ENCODE measurements around the gene RBM23. TPM values are rescaled to one million over a fixed set of nuclear protein-coding genes. Genes with fewer than 3 reads are reported as not detected.

RBM23 gene
- total RNA-seq, 2 experiments from 2014 or later: 77.1 to 81.2 TPM

DNA sequence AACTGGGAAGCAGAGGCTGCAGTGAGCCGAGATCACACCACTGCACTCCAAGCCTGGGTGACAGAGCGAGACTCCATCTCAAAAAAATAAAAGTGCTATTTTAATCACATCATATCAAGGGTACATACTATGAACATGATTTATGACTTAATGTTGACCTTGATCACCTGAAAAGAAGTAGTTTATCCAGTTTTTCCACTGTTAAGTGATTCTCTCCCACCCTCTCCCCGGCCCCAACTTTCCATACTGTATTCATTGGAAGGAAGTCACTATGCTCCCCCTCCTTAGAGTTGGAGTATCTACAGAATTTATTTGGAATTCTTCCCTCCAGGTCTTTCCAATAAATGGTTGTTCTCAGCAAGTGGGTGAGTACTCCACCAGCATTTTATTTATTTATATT, 13.2 kb upstream of the RBM23 start:
- ChIA-PET CTCF (interaction anchor here (1.1 kb wide), 1 partner anchor 55 kb away, joined by 4 read pairs; no protein-coding TSS in a partner anchor), POLR2A (no interaction called here)
- Mint-ChIP-seq H3K9me3 (ENCODE audit: insufficient read depth) (no peaks in the 10 kb centered on the region), H3K27me3 (ENCODE audit: low read depth) (no peaks in the 10 kb centered on the region), H3K4me3 (no peak overlapping the region), H3K4me1 (ENCODE audit: low read depth) (peaks cover 14% of the 10 kb centered on the region), H3K36me3 (ENCODE audit: low read depth) (peaks cover 14% of the 10 kb centered on the region), H3K27ac (no peak overlapping the region)
- DNase-seq (no peak), ATAC-seq (no peak)

DNA sequence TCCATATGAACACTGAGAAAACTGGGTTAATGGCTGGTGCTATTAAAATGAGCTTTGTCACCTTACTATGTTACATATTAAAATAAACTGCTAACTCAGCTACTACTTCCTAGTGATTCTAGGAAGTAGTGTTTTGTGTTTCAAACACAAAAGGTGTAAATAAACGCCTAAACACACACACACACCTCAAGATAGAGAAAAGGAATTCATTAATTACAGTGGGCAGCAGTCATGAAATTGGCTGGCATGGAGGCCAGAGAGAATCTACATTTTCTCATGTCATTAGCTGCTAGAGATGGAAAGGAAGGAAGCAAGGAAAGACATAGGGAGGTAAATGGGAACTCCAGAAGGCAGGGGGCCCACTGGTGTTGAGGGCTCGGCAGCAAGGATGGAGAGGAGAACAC, 11.0 kb upstream of the RBM23 start:
- no peak for DNase-seq
- CTCF ChIA-PET: interaction anchor here (0.7 to 3.9 kb wide), 51 partner anchors 9 to 1493 kb away, joined by 3 to 84 read pairs (median 5); partner anchors contain the start of genes ACIN1, AJUBA, C14orf119 and CDH24
- no peak for ATAC-seq
- H3K27ac Mint-ChIP-seq: no peak overlapping the region
- peaks cover 27% of the 10 kb centered on the region for H3K36me3 Mint-ChIP-seq (ENCODE audit: low read depth)
- peaks cover 27% of the 10 kb centered on the region for H3K4me1 Mint-ChIP-seq (ENCODE audit: low read depth)
- H3K27me3 Mint-ChIP-seq (ENCODE audit: low read depth): no peaks in the 10 kb centered on the region
- no peaks in the 10 kb centered on the region for H3K9me3 Mint-ChIP-seq (ENCODE audit: insufficient read depth)
- H3K4me3 Mint-ChIP-seq: no peak overlapping the region
- POLR2A ChIA-PET: interaction anchor here (0.8 to 3.9 kb wide), 6 partner anchors 11 to 373 kb away, joined by 3 to 30 read pairs (median 8); partner anchors contain the start of genes HAUS4, LRP10, OXA1L and RBM23

DNA sequence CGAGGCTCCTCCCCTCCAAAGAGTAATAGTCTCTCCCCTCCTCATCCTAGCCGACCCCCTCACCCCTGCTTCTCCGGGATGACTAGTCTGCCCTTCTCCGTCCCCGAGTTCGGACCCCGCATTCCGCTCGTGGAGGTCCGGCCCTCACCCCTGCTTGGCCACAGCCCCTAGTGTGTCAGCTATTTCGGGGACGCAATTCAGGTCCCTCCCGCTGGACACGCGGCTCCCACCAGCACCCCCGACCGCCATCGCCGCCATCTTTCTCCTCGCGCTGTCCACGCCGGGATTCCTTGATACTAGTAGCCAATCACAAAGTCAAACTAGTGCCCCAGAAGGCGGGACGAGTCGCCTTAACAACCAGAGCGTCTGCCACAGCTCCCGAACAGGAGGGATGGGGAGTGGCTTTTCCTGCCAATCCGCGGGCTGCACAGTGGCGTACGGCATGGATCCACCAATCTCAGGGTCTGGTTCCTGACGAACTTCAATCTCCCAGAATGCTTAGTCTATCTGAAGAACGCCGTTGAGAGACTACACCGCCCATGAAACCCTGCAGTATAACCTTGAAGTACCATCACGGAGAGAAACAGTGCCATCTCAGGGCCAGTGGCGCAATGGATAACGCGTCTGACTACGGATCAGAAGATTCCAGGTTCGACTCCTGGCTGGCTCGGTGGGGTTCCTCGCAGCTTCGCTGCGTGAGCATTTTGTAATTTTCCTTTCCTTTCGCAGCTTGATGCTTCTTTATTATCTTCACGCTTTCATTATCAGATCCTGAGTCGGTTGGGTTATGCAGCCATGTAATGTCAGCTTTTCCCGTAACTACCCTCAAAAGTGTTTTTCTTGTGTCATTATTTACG, 10.4 kb upstream of the RBM23 start, which contains the start of gene PRMT5:
Gene PRMT5, minus strand, starts transcription at position 273 of the 857 bp plus-strand sequence. Its CDS starts 15 bp downstream, at position 258.
- ATAC-seq: peak; percentile 98
- peak; percentile 98 for DNase-seq
- CTCF ChIA-PET: interaction anchor here (0.6 to 3.9 kb wide), 52 partner anchors 9 to 1492 kb away, joined by 3 to 84 read pairs (median 5); partner anchors contain the start of genes ACIN1, AJUBA, C14orf119 and CDH24
- Mint-ChIP-seq H3K27me3 (ENCODE audit: low read depth) (no peaks in the 10 kb centered on the region), H3K4me1 (ENCODE audit: low read depth) (peaks cover 27% of the 10 kb centered on the region), H3K9me3 (ENCODE audit: insufficient read depth) (no peaks in the 10 kb centered on the region), H3K36me3 (ENCODE audit: low read depth) (peaks cover 33% of the 10 kb centered on the region), H3K4me3 (no peak within 1 kb of the TSS), H3K27ac (no peak within 1 kb of the TSS)
- POLR2A ChIA-PET: interaction anchor here (0.6 to 3.9 kb wide), 11 partner anchors 10 to 1562 kb away, joined by 3 to 30 read pairs (median 3); partner anchors contain the start of genes HAUS4, LRP10, OXA1L and RBM23

DNA sequence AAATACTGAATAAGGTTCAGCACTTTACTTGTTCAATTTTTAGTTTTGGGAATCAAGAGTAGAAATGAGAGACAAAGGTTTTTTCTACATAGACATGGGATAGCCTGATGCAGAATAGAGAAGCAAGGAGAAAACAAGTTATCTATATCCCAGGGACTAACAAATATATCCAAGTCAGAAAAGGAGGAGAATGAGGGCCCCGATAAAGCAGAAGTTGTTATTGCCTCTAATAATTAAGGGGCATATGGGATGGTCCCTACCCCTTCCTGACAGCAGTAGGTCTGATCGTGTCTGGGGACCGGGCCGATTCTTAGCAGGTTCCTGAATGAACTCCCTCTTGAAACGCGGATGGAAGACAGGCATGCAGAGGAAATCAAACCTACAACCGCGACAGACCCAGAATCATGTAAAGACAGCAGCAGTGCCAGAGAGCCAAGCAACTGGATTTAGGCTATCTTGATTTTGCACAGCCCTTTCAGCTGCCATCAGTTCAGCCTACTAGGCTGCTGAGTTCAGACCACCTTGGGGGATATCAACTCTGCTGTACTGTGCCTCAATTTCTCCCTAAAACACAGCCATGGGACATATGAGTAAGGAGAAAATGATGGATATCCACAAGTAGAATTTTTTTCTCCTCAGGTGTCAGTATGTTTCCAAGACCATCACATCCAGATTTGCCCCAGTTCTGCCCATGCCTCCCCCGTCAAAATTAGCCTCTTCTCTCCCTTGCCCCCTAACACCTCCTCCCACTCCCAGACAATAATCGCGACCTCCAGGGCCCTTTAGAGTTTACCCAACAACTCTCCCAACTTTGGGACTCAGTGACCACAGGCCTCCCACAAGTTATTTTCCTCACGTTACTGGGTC, 9.5 kb upstream of the RBM23 start:
- ATAC-seq (no peak), DNase-seq (peak; percentile 37)
- Mint-ChIP-seq H3K4me3 (no peak overlapping the region), H3K9me3 (ENCODE audit: insufficient read depth) (no peaks in the 10 kb centered on the region), H3K27ac (no peak overlapping the region), H3K4me1 (ENCODE audit: low read depth) (peaks cover 27% of the 10 kb centered on the region), H3K27me3 (ENCODE audit: low read depth) (no peaks in the 10 kb centered on the region), H3K36me3 (ENCODE audit: low read depth) (peaks cover 42% of the 10 kb centered on the region)
- ChIA-PET POLR2A (interaction anchor here (0.6 to 3.9 kb wide), 12 partner anchors 10 to 1562 kb away, joined by 3 to 30 read pairs (median 3); partner anchors contain the start of genes HAUS4, LRP10 and RBM23), CTCF (interaction anchor here (0.6 to 3.9 kb wide), 35 partner anchors 10 to 1017 kb away, joined by 3 to 84 read pairs (median 9); partner anchors contain the start of genes ACIN1, AJUBA, C14orf119 and CDH24)

DNA sequence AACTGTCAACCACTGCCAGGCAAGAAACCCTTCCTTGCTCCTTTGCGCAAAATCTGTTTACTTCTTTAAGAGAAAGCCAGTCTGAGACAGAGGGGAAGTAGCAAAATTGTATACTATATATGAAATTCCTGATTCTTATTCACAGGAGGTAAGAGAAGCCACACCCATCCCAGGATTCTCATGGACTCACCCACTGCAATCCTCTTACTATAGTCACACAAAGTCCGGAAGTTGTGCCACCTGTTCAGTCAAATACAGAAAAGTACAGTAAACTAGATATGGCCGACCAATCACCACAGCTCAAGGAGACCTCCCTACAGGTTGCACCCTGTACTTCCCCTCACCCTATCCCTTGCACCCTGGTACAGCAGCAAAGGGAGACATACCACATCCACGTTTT, 7.4 kb upstream of the RBM23 start:
- ATAC-seq: no peak
- no peak for DNase-seq
- Mint-ChIP-seq H3K9me3 (ENCODE audit: insufficient read depth) (no peaks in the 10 kb centered on the region), H3K27me3 (ENCODE audit: low read depth) (no peaks in the 10 kb centered on the region), H3K4me3 (no peak overlapping the region), H3K27ac (no peak overlapping the region), H3K4me1 (ENCODE audit: low read depth) (peaks cover 25% of the 10 kb centered on the region), H3K36me3 (ENCODE audit: low read depth) (peaks cover 47% of the 10 kb centered on the region)
- ChIA-PET CTCF (no interaction called here), POLR2A (no interaction called here)

DNA sequence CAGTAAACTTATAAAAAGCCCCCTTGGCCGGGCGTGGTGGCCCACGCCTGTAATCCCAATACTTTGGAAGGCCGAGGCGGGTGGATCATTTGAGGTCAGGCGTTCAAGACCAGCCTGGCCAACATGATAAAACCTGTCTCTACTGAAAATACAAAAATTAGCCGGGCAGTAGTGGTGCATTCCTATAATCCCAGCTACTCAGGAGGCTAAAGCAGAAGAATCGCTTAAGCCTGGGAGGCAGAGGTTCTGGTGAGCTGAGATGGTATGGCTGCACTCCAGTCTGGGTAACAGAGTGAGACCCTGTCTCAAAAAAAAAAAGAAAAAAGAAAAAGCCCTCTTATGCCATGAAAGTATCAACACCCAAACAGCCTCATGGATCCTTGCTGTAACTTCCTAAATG, 6.6 kb upstream of the RBM23 start:
- CTCF ChIA-PET: no interaction called here
- H3K36me3 Mint-ChIP-seq (ENCODE audit: low read depth): peaks cover 53% of the 10 kb centered on the region

DNA sequence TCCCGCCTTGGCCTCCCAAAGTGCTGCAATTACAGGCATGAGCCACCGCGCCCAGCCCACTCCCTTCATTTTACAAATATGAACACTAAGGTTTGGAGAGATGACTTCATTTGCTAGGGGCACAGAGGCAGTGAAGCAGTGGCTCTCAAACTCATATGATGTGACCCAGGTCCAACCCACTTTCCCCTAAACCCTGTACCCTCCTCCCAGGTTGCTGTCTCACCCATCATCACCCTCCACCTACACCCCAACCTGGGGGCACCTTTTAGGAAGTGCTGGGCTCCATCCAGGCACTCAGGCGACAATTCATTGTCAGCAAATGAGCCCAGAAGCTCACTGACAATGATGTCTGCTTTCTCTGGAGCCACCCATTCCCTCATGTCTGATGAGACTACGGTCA, 4.8 kb upstream of the RBM23 start:
- Mint-ChIP-seq H3K27ac (no peak overlapping the region), H3K9me3 (ENCODE audit: insufficient read depth) (no peaks in the 10 kb centered on the region), H3K36me3 (ENCODE audit: low read depth) (peaks cover 62% of the 10 kb centered on the region), H3K4me1 (ENCODE audit: low read depth) (peaks cover 37% of the 10 kb centered on the region), H3K4me3 (no peak overlapping the region), H3K27me3 (ENCODE audit: low read depth) (no peaks in the 10 kb centered on the region)
- ATAC-seq (no peak), DNase-seq (no peak)
- ChIA-PET CTCF (no interaction called here), POLR2A (no interaction called here)

More for the DNA sequence above, 6.6 kb upstream of the RBM23 start:
- POLR2A ChIA-PET: no interaction called here
- Mint-ChIP-seq H3K4me1 (ENCODE audit: low read depth) (peaks cover 25% of the 10 kb centered on the region), H3K27me3 (ENCODE audit: low read depth) (no peaks in the 10 kb centered on the region), H3K9me3 (ENCODE audit: insufficient read depth) (no peaks in the 10 kb centered on the region), H3K27ac (no peak overlapping the region), H3K4me3 (no peak overlapping the region)
- DNase-seq (no peak), ATAC-seq (no peak)

DNA sequence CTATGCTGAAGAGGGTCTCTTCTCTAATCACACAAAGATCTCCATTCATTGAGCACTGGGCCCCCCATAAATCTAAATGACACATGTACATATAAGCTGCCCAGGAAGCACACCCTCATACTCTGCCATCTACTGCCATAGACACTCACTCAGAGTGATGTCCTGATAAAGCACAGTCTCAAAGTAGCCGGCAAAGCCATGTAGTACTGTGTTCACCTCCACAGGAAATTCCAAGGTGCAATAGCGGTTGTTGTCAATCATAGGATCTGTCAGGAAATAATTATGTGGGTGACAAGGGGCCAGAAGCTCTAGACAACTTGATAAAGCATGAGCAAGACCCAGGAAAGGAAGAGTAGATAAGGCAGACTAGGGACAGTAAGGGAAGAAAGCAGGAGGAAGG, 3.3 kb upstream of the RBM23 start:
- DNase-seq (no peak), ATAC-seq (no peak)
- Mint-ChIP-seq H3K27ac (no peak overlapping the region), H3K4me1 (ENCODE audit: low read depth) (peaks cover 32% of the 10 kb centered on the region), H3K36me3 (ENCODE audit: low read depth) (peaks cover 69% of the 10 kb centered on the region), H3K27me3 (ENCODE audit: low read depth) (no peaks in the 10 kb centered on the region), H3K4me3 (no peak overlapping the region), H3K9me3 (ENCODE audit: insufficient read depth) (no peaks in the 10 kb centered on the region)
- POLR2A ChIA-PET: interaction anchor here (0.6 kb wide), 1 partner anchor 504 kb away, joined by 3 read pairs; no protein-coding TSS in a partner anchor
- CTCF ChIA-PET: no interaction called here

DNA sequence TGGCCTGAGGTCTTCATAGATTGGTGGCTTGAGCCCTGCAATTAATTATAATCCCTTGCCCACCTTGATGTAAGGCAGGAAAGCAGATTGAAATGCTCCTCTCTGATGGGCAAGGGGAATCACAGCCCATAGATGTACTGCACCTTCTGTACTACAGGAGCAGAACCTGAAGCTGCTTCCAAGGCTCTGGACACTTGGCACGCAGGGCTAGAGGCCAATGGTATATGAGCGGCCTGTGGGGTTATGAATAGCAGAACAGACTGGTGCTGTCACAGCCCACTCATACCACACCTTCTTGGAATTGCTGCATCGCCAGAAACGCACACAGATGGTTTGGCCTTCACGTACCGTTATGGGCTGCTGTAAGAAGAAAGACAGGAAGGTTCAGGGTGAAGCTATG, 1.7 kb upstream of the RBM23 start:
- no peaks in the 10 kb centered on the region for H3K9me3 Mint-ChIP-seq (ENCODE audit: insufficient read depth)
- DNase-seq (no peak), ATAC-seq (no peak)
- no peaks in the 10 kb centered on the region for H3K27me3 Mint-ChIP-seq (ENCODE audit: low read depth)
- no peak overlapping the region for H3K4me3 Mint-ChIP-seq
- POLR2A ChIA-PET: interaction anchor here (0.7 to 3.5 kb wide), 3 partner anchors 8 to 401 kb away, joined by 3 to 30 read pairs (median 6); partner anchors contain the start of gene PRMT5
- peaks cover 32% of the 10 kb centered on the region for H3K4me1 Mint-ChIP-seq (ENCODE audit: low read depth)
- H3K36me3 Mint-ChIP-seq (ENCODE audit: low read depth): peaks cover 60% of the 10 kb centered on the region
- no peak overlapping the region for H3K27ac Mint-ChIP-seq
- CTCF ChIA-PET: interaction anchor here (0.6 to 6.5 kb wide), 8 partner anchors 9 to 188 kb away, joined by 3 to 84 read pairs (median 4); partner anchors contain the start of gene PRMT5

DNA sequence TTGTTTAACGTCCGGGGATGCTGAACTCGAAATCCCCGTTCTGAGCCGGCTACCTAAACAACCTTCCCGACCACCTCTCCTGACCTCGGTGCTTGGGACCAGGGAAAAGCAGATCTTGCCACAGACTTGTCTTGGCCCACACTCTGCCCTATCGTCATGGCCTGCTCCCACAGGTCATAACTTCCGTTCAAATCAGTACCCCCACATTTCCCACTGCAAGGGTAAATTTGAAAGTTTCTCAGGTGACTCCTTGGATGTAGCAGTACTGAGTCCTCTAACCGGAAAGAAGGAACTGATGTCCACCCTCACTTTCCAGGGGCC, 612 bp upstream of the RBM23 start:
- peaks cover 58% of the 10 kb centered on the region for H3K36me3 Mint-ChIP-seq (ENCODE audit: low read depth)

More for the DNA sequence above, 612 bp upstream of the RBM23 start:
- H3K4me3 Mint-ChIP-seq: peak overlapping the region; percentile 88
- peaks cover 35% of the 10 kb centered on the region for H3K4me1 Mint-ChIP-seq (ENCODE audit: low read depth)
- DNase-seq (no peak), ATAC-seq (peak; percentile 11)
- H3K27ac Mint-ChIP-seq: peak overlapping the region; percentile 98
- no peaks in the 10 kb centered on the region for H3K9me3 Mint-ChIP-seq (ENCODE audit: insufficient read depth)
- ChIA-PET CTCF (interaction anchor here (0.8 to 6.5 kb wide), 16 partner anchors 10 to 364 kb away, joined by 3 to 84 read pairs (median 5); partner anchors contain the start of genes ACIN1, C14orf119 and PRMT5), POLR2A (interaction anchor here (0.7 to 3.8 kb wide), 17 partner anchors 9 to 401 kb away, joined by 3 to 30 read pairs (median 5); partner anchors contain the start of genes ACIN1, HAUS4, LRP10 and MRPL52)
- H3K27me3 Mint-ChIP-seq (ENCODE audit: low read depth): no peaks in the 10 kb centered on the region

Measured in activated CD8-positive, alpha-beta T cell treated with anti-CD3 and anti-CD28 coated beads, Interleukin-2, amount 10 ng/mL, durations not matched to agents 7 days and 5 days (primary cell).